Stimulated activated CD8-positive, alpha-beta memory T cell treated with anti-CD3 and anti-CD28 coated beads, Interleukin-7, amount 100 ng/mL, for 4 hours (primary cell): ENCODE data around the gene RELL1.

Experiments used
- DNase-seq, 2 donors: peaks; one replicate each; pipeline ENCODE4 v3.0.0-alpha.2; 2020; ENCODE audit warnings: low read depth in 2 of 2

RELL1 gene, protein sequence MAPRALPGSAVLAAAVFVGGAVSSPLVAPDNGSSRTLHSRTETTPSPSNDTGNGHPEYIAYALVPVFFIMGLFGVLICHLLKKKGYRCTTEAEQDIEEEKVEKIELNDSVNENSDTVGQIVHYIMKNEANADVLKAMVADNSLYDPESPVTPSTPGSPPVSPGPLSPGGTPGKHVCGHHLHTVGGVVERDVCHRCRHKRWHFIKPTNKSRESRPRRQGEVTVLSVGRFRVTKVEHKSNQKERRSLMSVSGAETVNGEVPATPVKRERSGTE

DNA sequence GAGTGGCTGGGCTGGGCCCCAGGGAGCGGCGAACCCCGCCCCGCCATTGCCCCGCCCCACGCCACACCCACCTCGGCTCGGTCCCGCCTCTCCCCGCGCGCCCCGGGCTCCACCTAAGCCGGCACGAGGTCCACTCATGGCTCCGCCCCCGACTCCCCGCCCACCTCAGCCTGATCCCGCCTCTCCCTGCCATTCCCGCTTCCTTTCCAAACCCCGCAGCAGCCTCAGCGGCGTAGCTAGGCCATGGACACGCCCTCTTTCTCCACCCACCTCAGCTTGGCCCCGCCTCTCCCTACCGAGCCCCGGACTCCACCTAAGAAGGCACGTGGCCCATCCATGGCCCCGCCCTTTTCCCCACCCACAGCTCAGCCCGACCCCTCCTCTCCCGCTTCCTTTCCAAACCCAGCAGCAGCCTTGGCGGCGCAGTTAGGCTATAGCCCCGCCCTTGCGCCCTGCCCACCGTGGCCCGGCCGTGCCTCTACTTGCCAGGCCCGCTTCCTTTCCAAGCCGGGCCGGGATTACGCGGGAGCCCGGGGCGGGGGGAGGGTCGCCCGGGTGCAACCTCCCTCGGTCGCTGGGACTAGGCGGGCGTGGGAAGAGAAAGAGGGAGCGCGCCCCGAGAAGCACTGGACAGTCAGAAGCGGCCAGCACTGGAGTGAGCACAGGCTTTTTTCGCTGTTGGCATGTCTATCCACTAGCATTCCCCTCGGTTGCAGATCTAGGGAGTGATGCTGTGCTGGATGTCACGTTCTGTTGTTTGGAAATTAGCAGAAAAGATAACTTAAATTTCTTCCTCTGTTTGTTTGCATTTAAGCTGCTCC lies at the start of gene RELL1:
Gene RELL1, minus strand, starts transcription at position 4 of the 821 bp plus-strand sequence. CDS start 89 bp downstream, outside the sequence.
- peak; percentile 95 to 96 for DNase-seq

DNA sequence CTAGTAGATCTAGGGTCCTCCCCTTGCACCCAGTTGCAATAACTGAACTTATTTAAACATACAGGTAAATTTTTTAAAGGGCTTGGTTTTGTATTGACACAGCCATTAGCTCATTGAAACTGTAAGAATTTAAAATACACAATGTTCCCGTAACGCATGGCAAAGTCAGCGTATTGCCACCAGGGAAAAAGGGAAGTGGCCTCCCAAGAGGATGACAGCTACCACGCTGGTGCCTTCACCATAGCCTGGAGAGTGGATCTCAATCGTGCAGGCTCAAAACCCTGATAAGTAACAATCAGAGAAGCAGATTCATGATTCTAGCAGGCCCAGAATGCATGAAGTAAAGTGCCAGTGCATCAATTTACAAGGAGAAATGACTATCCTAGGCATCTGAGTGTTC lies 49.4 kb upstream of the RELL1 start:
- no peak for DNase-seq

DNA sequence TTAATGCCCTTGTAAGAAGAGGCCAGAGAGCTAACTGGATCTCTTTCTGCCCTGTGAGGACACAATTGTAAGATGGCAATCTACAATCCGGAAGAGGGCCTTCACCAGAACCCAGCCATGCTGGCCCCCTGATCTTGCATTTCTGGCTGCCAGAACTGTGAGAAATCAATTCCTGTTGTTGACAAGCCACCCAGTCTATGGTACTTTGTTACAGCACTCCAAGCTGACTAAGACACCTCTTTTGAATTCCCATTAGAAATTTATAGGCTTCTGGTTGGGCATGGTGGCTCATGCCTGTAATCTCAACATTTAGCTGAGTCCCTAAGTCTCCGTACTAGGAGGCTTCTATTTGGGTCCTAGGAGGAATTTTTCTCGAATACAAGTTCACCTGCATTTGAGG lies 48.8 kb upstream of the RELL1 start:
- no peak for DNase-seq

DNA sequence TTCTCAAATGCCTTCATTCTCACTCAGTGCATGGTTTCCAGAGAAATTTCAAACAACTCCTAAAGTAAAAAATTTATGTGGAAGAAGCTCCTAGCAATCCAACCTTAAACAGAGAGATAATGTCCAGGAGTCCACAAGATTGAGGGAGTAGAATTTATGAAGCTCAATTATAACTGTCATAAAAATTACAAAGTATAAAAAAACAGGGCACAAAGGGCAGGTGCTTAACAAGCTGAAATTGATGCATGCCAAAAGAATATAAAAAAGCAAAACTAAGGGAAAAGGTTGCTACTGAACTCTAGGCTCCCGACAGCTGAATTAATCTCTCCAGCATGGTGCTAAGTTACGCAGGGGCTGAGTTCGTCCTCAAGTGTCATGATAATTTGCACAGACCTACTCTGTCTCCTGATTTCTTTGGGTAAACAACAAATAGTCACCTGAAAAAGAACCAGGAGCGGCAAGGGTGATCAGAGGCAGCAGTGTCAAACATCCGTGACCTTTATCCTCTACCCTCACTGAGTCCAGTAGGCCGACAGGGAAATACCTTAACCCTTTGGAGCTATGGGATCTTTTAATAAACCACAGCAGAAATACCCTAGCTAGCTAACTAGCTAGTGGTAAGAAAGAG lies 47.2 kb upstream of the RELL1 start:
- DNase-seq, result no peak

DNA sequence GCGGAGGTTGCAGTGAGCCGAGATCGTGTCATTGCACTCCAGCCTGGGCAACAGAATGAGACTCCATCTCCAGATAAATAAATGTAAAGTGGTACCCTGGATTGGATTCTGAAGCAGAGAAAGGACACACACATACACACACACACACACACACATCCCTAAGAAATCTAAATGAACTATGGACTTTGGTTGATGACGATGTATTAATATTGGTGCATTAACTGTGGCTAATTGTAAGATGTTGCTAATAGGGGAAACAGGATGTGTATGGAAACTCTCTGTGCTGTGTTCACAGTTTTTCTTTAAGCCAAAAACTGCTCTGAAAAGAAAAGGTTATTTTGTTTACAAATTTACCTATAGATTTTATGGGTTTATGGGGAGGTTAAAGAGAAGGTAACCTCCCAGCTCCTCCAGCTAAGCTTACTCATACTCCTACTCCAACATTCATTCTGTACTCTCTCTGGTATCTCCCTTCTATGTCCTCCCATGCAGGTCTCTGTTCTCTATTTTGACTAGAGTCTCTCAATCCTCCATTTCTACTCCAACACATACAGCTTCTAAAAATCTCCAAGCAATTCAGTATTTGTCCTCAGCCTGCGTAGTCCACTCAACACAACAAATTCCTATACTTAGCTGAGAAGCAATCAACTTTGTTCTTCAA lies 46.5 kb upstream of the RELL1 start:
- no peak for DNase-seq

DNA sequence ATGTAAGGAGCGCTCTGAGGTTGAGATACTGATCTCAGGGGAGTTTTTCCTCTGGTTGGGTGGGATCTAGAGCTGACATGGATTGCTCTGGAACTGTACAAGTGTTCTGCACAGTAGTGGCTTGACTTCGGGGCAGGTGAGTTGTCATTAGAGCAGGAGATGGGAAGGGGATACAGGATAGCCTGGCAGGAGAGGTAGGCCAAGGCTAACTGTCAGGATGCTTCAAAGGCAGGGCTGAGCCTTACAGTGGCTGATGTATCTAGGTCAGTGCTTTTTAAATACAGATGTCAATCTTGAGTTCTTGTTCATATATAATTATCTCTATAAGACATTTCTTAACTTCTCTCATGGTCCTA lies 43.5 kb upstream of the RELL1 start:
- no peak for DNase-seq

DNA sequence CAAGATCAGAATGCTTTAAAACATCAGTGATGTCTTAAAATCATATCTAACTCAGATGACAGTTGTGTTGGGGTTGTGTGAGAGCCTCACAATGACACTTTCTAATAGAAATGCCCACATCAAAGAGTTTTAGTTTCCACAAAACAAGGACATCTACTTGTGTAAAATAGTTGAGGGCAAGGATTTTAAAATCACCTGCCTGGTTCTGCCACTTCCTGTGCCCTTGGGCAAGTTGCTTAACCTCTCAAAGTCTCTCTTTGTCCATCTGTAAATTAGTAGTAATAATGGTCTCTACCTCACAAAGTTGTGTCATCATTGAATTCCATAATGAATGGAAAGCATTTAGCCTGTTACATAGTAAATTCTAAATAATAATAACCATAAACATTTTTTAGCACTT lies 41.9 kb upstream of the RELL1 start:
- no peak for DNase-seq

DNA sequence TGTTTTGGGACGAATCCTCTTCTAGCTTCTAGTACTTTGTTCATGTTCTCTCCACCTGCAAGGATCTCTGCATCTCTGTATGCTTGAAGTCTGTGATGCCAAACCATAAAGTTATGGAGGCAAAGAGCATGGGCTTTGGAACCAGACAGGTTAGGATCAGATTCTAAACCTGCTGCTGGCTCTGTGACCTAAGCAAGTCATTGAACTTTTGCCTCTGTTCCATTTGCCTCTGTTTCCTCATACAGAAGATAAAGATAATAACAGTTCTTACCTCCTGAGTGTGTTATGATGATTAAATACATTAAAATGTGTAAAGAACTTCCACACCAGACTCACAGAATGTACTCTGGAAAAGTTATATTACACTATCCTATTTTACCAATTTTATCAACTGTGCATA lies 41.5 kb upstream of the RELL1 start:
- no peak for DNase-seq

DNA sequence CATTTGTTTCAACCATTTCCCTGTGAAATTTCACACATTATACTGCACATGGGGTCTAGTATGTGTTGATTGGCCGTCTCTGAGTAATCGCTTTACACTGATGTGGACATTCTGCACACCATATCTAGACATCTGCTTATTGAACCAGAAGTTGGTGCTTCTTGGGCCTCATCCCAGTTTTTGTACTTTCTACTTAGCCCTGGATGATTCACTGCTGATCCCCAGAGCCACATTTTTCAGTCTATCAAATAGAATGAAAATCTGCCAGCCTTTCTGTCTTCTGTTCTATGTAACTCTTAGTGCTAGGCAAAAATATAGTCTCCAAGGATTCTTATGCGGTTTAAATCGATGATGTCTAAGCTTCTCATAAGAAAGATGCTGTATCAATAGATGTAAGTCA lies 40.5 kb upstream of the RELL1 start:
- no peak for DNase-seq

DNA sequence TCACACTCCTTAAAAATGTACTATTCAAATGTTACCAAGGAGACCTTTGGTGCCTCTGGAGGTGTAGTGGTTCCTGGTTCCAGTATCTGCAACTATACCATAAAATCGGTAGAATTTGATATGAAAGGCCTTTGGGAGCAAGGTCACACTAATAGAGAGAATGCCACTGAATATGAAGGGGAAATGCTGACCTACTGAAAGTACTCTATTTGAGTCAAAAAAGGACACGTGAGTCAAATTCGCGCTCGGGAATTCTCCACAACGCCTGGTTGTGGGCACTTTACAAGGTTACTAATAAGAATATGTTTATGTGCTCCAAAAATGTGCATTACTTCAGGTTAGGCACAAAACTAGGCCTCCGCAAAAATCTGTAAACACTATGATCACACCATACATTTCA lies 39.5 kb upstream of the RELL1 start:
- no peak for DNase-seq

DNA sequence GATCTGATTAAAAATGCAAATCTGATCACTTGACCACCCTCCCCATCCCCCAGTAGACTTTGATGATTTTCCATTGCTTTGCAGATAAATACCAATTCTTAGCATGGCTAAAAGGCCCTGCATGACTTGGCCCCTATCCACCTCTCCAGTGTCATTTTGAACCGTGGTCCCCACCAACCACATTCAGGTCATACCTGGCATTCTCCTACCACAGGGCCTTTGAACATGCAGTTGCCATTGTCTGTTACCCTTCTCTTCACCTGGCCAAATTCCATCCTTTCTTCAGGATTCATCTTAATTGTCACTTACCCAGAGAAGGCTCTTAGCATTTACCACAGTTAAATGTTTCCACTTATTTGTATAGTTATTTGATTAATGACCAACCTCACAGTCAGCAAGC lies 36.9 kb upstream of the RELL1 start:
- DNase-seq, result no peak

DNA sequence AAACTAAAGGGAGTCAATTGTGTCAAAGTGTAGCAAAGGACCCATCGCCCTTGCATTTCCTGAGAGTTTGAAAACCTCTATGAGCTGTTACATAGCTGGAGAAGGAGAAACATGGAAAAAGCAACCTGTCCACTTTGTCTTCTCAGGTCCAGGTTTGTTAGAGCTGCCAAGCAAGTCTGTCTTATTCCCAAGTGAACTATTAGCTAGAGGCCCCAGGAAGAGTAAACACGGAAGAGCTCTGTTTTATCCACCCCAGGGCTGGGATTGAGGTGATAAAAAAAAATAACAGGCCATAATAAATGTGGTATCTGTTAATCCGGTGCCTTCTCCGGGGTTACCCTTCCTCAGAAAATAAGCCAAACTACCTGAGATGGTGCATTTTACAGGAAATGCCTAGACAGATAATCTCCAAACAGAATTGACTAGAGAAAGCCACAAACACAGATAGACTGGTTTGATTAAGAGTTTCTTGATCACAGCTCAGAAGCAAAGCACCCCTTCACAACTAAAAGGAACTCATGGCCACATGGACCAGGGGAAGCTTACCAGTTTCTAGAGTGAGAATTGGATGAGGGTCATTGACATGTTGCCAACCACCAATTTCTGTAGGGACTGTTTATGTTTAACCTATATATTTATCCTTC lies 35.9 kb upstream of the RELL1 start:
- no peak for DNase-seq

DNA sequence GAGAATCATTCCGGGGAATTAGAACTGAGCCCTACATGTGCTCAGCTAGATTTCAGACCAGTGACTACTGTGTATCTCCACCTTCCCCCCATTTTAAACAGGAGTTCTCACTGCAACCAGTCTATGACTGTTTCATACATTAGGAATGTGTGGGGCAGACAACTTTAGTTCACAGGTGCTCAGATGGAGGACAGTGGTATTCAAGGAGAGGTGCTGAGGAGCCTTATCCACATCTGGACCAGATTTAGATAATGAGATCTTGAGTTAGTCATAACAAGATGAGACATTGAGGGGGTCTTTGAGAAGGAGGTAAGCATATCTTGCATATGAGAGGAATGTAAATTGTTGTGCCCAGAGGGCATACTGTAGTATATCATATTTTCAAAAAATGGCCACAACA lies 32.8 kb upstream of the RELL1 start:
- no peak for DNase-seq

DNA sequence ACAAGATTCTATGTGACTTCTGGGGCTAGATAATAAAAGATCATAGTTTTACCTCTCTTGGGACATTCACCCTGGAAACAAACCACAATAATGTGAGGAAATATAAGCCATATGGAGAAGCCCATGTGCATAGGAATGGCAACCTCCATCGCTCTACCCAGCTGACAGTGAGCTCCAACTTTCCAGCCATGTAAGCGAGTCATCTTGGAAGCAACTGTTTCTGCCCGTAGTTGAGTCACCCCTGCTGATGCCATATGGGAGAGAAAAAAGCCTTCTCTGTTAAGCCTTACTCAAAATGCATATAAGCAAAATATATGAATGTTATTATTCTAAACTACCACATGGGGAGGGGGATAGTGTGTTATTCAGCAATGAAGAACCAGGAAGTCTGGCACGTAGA lies 31.4 kb upstream of the RELL1 start:
- DNase-seq, result no peak

DNA sequence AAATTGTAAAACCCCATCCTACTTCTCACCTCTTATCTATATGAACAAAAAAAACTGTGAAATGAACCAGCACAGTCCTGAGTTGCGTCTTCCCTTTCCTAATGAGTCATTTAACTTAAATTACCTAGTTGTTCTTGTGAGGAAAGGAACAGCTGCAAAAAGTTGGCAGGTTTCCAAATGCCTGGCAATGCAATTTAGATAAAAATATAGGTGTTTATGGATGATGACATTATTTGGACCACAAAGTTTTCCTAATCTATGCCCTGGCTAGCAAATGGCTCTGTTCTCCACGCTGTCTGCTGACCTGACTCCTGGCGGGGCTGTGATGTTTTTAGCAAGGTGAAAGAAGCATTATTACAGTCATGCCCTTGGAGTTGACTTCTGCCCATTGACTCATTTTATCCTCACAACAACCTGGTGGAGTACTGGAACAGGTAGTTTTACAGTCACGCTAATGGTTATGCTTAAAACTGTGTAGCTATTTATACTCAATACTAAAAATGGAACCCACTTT lies 29.8 kb upstream of the RELL1 start:
- DNase-seq, result no peak

DNA sequence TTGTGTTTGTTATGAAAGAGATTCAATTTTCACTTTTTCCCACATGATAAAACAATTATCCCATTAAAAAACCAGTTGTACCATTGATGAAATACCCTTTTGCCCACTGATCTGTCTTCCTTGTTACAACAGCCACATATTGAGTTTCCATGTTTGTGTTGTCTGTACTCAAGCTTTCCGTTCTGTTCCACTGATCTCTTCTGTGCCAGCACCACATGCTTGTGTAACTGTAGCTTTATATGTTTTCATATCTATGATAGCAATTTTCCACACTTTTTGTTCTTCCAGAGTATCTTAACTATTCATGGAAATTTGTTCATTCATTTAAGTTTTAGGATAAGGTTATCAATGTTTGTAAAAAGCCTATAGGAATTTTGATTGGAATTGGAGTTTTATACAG lies 24.3 kb upstream of the RELL1 start:
- DNase-seq, result no peak

DNA sequence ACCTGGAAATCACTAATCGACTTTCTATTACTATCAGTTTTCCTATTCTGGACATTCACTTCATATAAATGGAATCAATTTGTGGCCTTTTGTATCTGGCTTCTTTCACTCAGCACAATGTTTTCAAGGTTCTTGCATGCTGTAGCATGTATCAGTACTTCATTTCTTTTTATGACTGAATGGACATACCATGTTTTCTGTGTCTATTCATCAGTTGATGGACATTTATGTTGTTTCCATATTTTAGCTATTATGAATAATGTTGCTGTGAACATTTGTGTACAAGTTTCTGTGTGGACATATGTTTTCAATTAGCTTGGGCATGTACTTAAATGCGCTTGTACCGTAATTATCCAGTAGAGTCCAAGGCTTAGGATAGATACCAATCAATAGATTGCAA lies 19.9 kb upstream of the RELL1 start:
- DNase-seq, result no peak

DNA sequence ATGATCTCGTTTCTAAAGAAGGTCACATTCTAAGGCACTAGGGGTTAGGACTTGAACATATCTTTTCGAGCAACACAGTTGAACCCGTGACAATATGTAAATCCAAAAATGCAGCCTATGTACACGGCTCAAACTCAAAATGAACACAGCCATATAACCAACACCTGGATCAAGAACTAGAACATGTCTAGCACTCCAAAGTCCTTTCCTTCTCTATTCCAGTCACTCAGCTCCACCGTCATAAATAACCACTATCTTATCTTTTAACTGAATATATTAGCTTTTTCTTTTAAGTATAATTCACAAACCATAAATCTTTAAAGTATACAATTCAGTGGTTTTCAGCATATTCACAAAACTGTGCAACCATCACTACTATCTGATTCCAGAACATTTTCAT lies 19.4 kb upstream of the RELL1 start:
- DNase-seq, result no peak

DNA sequence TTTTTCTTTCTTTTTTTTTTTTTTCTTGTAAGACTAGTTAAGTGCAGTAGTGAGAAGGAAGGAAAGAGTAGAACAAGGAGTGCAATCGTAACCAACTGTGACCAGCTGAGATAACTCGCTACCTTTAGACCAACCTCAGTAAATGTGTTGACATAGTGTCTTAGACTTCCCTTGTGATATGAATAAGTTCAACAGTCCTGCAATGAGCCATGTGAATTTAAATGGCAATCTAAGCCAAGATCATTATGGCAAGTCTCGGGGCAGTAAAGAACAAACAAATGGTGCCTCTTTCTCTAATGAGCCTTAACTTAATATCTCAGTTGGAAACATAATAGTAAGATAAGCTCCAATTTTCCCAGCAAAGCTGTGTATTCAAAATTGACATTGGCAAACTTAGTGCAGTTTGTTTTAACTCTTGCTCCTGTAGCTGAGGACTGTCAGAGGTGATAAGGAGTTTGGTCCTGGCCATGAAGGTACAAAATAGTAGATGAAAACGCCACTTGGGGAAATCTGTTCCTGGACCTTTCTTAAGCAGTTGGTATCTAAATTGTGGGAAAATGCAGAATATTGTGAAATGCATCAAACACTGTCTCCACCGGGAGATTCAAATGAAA lies 13.8 kb upstream of the RELL1 start:
- no peak for DNase-seq

DNA sequence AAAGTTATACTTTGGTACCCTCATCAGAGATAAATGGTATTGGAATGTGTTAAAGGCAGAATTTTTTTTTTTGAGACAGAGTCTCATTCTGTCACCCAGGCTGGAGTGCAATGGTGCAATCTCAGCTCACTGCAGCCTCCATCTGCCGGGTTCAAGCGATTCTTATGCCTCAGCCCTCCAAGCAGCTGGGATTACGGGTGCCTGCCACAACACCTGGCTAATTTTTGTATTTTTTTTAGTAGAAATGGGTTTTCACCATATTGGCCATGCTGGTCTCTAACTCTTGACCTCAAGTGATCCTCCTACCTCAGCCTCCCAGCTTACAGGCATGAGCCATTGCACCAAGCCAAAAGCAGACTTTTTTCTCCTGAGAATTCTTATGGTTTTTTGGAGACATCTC lies 11.4 kb upstream of the RELL1 start:
- no peak for DNase-seq

DNA sequence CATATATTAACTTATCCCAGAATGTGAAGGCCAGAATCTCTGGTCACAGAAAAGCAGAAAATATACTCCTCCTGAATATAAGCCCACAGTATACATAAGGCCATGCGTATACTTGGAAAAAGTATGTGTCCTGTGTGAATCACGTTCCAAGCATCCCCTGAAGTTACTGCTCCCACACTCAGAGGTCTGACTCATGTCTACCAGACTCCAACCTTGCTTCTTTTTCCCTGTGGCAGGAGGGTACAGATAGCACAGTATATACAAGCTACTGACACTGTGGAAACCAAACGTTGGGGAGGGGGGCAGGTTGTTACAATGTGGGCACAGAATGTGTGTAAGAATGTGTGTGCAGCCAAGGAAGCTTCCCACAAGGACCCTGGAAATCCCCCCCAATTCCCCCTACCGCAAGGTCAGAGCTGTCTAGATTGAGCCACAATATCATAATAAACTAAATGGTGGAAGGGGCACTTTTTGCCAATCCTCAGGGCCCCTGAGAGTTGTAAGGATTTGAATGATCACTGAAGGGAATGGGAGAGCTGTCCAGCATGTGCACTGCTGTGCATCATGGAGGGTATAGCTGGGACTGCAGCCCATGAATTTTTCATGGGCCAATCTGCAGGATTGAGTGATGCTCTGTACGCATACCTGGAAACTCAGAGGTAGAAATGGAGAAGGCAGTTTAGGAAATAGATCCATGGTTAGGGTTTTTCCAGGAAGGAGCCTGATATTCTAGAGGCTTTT lies 7.4 kb upstream of the RELL1 start:
- no peak for DNase-seq
